Caki2 (cell line): ENCODE results near the gene SS18. TPM values are rescaled to one million over a fixed set of nuclear protein-coding genes. Genes with fewer than 3 reads are reported as not detected.
"Not testable (repeated sequence)": the region's sequence is repeated elsewhere in the genome, so short reads cannot be mapped to it uniquely, and the experiment has no call there.

ENCODE experiments used
- DNase-seq: peaks from one replicate; pipeline ENCODE4 v3.0.0-alpha.2; 2015; ENCODE audit warnings: low read depth
- in situ Hi-C: cut with HindIII; loops from 2 replicates; pipeline ENCODE4 v1.10.0; 2016; ENCODE audit warnings: low sequenced_read_pairs, low pct_unique_long_range_greater_than_20kb, mixed read lengths
- total RNA-seq: library from RNA; depleted of rRNA; stranded (reverse); fragments of >200 nt; shearing (Covaris generic); gene quantifications from 2 replicates; pipeline ENCODE4 v1.2.3, GENCODE V29; 2014; ENCODE audit warnings: low replicate concordance; rRNA removed

The SS18 gene
- 39.4 and 49.7 TPM in 2 replicates for total RNA-seq

- in situ Hi-C loops: no loop called here
- peak; percentile 87 for DNase-seq
Measured at GRCh38 chr18:26090130-26091046, at the start of gene SS18. TSS of gene SS18 (minus strand) at chr18:26090613. CDS start at chr18:26090569, 44 bp downstream.

GRCh38 chr18:26135548-26135947 is 45.1 kb upstream of the SS18 start:
- DNase-seq: no peak
- in situ Hi-C loops: no loop called here

- in situ Hi-C loops: no loop called here
- no peak for DNase-seq
Measured at GRCh38 chr18:26134107-26134506, 43.7 kb upstream of the SS18 start.

GRCh38 chr18:26133652-26134051 is 43.2 kb upstream of the SS18 start, which contains the start of gene PSMA8:
TSS of gene PSMA8 (plus strand) at chr18:26133869. CDS start at chr18:26133966, 97 bp downstream.
- no peak for DNase-seq
- in situ Hi-C loops: no loop called here

- in situ Hi-C loops, DNase-seq: not testable (repeated sequence)
Measured at GRCh38 chr18:26128192-26128591, 37.8 kb upstream of the SS18 start.

- DNase-seq: no peak
- in situ Hi-C loops: no loop called here
Measured at GRCh38 chr18:26127786-26128185, 37.4 kb upstream of the SS18 start.

- in situ Hi-C loops, DNase-seq: not testable (repeated sequence)
Measured at GRCh38 chr18:26121994-26122393, 31.6 kb upstream of the SS18 start.

GRCh38 chr18:26121476-26121875 is 31.1 kb upstream of the SS18 start:
- DNase-seq: no peak
- in situ Hi-C loops: no loop called here

GRCh38 chr18:26119246-26119645 is 28.8 kb upstream of the SS18 start:
- in situ Hi-C loops: no loop called here
- DNase-seq: no peak

GRCh38 chr18:26104035-26104434 is 13.6 kb upstream of the SS18 start:
- in situ Hi-C loops: no loop called here

GRCh38 chr18:26103579-26103978 is 13.2 kb upstream of the SS18 start:
- no peak for DNase-seq
- in situ Hi-C loops: no loop called here

More at GRCh38 chr18:26104035-26104434, 13.6 kb upstream of the SS18 start:
- no peak for DNase-seq

GRCh38 chr18:26097563-26097962 is 7.2 kb upstream of the SS18 start:
- in situ Hi-C loops: no loop called here
- no peak for DNase-seq

- no peak for DNase-seq
- in situ Hi-C loops: no loop called here
Measured at GRCh38 chr18:26096852-26097251, 6.4 kb upstream of the SS18 start.

- DNase-seq: no peak
- in situ Hi-C loops: no loop called here
Measured at GRCh38 chr18:26091047-26091630, 726 bp upstream of the SS18 start.

GRCh38 chr18:26089293-26090129 is 902 bp downstream of the SS18 start:
- in situ Hi-C loops: no loop called here
- no peak for DNase-seq

- DNase-seq: no peak
- in situ Hi-C loops: no loop called here
Measured at GRCh38 chr18:26088487-26088886, 1.9 kb downstream of the SS18 start.

- in situ Hi-C loops: no loop called here
- DNase-seq: no peak
Measured at GRCh38 chr18:26086959-26087358, 3.5 kb downstream of the SS18 start.

- in situ Hi-C loops: no loop called here
- DNase-seq: no peak
Measured at GRCh38 chr18:26085056-26085455, 5.4 kb downstream of the SS18 start.

GRCh38 chr18:26083099-26083498 is 7.3 kb downstream of the SS18 start:
- no peak for DNase-seq
- in situ Hi-C loops: no loop called here
